ENCODE measurements around the gene VPS35L. TPM values are rescaled to one million over a fixed set of nuclear protein-coding genes. Genes with fewer than 3 reads are reported as not detected.

The VPS35L gene
- total and polyA plus RNA-seq, 10 of the 15 experiments (the other 5 are each of a cell fraction or from before 2014, with no cell fraction given): 14.9 to 44.1 (median 26.3) TPM

DNA sequence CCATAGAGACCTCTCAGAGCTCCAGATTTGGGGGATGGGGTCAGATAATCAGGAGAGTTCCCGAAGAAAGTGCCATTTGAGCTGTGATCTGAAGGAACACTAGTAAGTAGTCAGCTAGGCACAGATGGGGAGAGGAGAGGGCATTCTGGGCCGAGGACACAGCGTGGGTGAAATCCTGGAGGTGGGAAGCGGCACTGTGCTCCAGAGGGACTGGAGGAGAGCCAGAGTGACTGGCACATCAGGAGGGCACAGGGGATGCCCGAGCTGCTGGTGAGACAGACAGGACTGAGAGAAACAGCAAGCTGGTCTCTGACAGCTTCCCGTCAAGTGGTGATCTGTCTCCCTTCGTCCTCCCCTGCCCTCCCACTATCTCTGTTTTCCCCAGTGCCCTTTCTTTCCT lies 121.9 kb downstream of the VPS35L start:
- H2AFZ ChIP-seq (ENCODE audit: control insufficient read depth, low read depth, low read length): no peak overlapping the region
- H3K9ac ChIP-seq (ENCODE audit: control insufficient read depth, insufficient read depth, low read length): no peak overlapping the region
- no peak for DNase-seq (ENCODE audit: low read depth, low spot score)
- H3K27me3 ChIP-seq (replicated peaks in 1 of 2; ENCODE audit: control insufficient read depth in 2 of 2, insufficient read depth in 2 of 2, low read length in 1 of 2): no peaks in the 10 kb centered on the region
- WGBS (ENCODE audit: insufficient coverage, insufficient replicate concordance, low lambda C conversion rate, missing lambda C conversion rate): 80% methylated on average over 7 of the region's 7 CpGs
- no peak for TF ChIP-seq KAT2A (conservative IDR thresholded peaks at IDR 0.05; ENCODE audit: control insufficient read depth, low read depth, low read length)
- no peak for TF ChIP-seq ZNF24 (IDR thresholded peaks at IDR 0.05)
- TF ChIP-seq ZNF207 (IDR thresholded peaks at IDR 0.05; ENCODE audit: borderline replicate concordance): no peak
- no peak for TF ChIP-seq BCL11A (IDR thresholded peaks at IDR 0.05; ENCODE audit: low read depth, low read length)
- no peak for TF ChIP-seq IRF4 (IDR thresholded peaks at IDR 0.05; ENCODE audit: low read depth, low read length)
- no peak for TF ChIP-seq EZH2 (IDR thresholded peaks at IDR 0.05; ENCODE audit: borderline replicate concordance, control insufficient read depth, low read depth, low read length)
- TF ChIP-seq SIX5 (IDR thresholded peaks at IDR 0.05; ENCODE audit: low read depth, low read length, severe bottlenecking): no peak
- TF ChIP-seq, protein P1, sequence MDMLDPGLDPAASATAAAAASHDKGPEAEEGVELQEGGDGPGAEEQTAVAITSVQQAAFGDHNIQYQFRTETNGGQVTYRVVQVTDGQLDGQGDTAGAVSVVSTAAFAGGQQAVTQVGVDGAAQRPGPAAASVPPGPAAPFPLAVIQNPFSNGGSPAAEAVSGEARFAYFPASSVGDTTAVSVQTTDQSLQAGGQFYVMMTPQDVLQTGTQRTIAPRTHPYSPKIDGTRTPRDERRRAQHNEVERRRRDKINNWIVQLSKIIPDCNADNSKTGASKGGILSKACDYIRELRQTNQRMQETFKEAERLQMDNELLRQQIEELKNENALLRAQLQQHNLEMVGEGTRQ (IDR thresholded peaks at IDR 0.05; ENCODE audit: borderline replicate concordance, low read depth, low read length): no peak
- TF ChIP-seq MXI1 (IDR thresholded peaks at IDR 0.05; ENCODE audit: low read depth, low read length): no peak
- TF ChIP-seq SPI1 (IDR thresholded peaks at IDR 0.05; ENCODE audit: borderline replicate concordance, insufficient read depth, low read depth, low read length): no peak
- no peak for TF ChIP-seq IKZF1 (conservative IDR thresholded peaks at IDR 0.05)
- H3K4me3 ChIP-seq: no peak overlapping the region
- in situ Hi-C loops (cut with MboI) (no loop called here), intact Hi-C loops (cut with micrococcal nuclease; ENCODE audit: unreplicated experiment) (no loop called here)
- H3K4me2 ChIP-seq (ENCODE audit: control insufficient read depth, insufficient read depth): no peak overlapping the region
- no peak overlapping the region for H3K27ac ChIP-seq (ENCODE audit: control insufficient read depth, insufficient read depth)
- no peaks in the 10 kb centered on the region for H3K9me3 ChIP-seq (replicated peaks; ENCODE audit: control insufficient read depth, insufficient read depth, low read length)
- H3K79me2 ChIP-seq (ENCODE audit: control insufficient read depth, insufficient read depth, low read length): no peaks in the 10 kb centered on the region
- CTCF ChIA-PET: no interaction called here
- RAD21 ChIA-PET (ENCODE audit: unreplicated experiment): no interaction called here
- SMC1A ChIA-PET (ENCODE audit: uncharacterized antibody, unreplicated experiment): no interaction called here
- POLR2A ChIA-PET: no interaction called here
- no peak for FAIRE-seq
- BruUV-seq (replicated peaks): no TSS peak
- H3K36me3 ChIP-seq (ENCODE audit: control insufficient read depth in 2 of 2, insufficient read depth in 2 of 2, low read length in 1 of 2): no peaks in the 10 kb centered on the region; a peak in 1 of 4 replicates
- no peaks in the 10 kb centered on the region for H4K20me1 ChIP-seq (ENCODE audit: control insufficient read depth, insufficient read depth)
- ATAC-seq: no peak
- no peaks in the 10 kb centered on the region for H3K4me1 ChIP-seq (ENCODE audit: control insufficient read depth, insufficient read depth, low read length)
